SK-N-MC (cell line): ENCODE data around the gene CD40.
"Not testable (repeated sequence)": the region's sequence is repeated elsewhere in the genome, so short reads cannot be mapped to it uniquely, and the experiment has no call there.

Experiments used
- EZH2 ChIP-seq: fragments of 200-600 bp; sonication (generic); IDR thresholded peaks from one replicate; pipeline ENCODE4 v1.6.1; 2017; ENCODE audit warnings: antibody characterized with exemption
- POLR2AphosphoS5 ChIP-seq: IDR thresholded peaks from 2 replicates; pipeline ENCODE4 v1.6.1; 2012; ENCODE audit warnings: mild to moderate bottlenecking, low read depth, low read length, borderline replicate concordance

DNA sequence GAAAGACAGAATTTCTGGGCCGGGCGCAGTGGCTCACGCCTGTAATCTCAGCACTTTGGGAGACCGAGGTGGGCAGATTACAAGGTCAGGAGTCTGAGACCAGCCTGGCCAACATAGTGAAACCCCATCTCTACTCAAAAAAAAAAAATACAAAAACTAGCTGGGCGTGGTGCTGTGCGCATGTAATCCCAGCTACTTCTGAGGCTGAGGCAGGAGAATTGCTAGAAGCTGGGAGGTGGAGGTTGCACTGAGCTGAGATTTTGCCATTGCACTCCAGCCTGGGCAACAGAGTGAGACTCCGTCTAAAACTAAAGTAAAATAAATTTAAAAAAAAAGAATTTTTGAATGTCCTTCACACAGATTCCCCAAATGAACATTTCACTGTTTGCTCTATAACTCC, 17.7 kb upstream of the CD40 start:
- not testable (repeated sequence) for TF ChIP-seq POLR2AphosphoS5, EZH2
